Endothelial cell of umbilical vein (primary cell): ENCODE measurements around the gene PSMD13. TPM values are rescaled to one million over a fixed set of nuclear protein-coding genes. Genes with fewer than 3 reads are reported as not detected.

Experiments
- BruUV-seq: library from RNA; stranded (reverse); fragments of 400-500 nt; replicated peaks from 2 replicates; lab custom pipeline; 2021; lab: Mats Ljungman, UMichigan
- CTCF ChIA-PET: fragments of 300-600, 350-600 bp; sonication (Branson Sonifier 250); formaldehyde crosslinking; loops from one replicate; lab custom pipeline; 2021; ENCODE audit warnings: antibody characterized with exemption, inconsistent platforms; lab: Charles Lee
- POLR2A ChIA-PET: fragments of 300-600, 350-600 bp; sonication (Branson Sonifier 250); formaldehyde crosslinking; loops from one replicate; lab custom pipeline; 2021; ENCODE audit warnings: antibody characterized with exemption, inconsistent platforms; lab: Charles Lee
- DNase-seq: peaks from one replicate; pipeline ENCODE4 v3.0.0-alpha.2; 2011; ENCODE audit warnings: low read depth, low spot score
- FAIRE-seq: peaks from 2 replicates; lab custom pipeline; 2011; peaks lifted over from hg19 to GRCh38; lab: Jason Lieb, UNC
- H2AFZ ChIP-seq: 2 replicates; pipeline ENCODE4 v1.6.0; 2012; ENCODE audit warnings: low read depth, low read length, control low read depth, inconsistent platforms
- H3K27ac ChIP-seq: 2 replicates; pipeline ENCODE4 v1.5.1; 2011; ENCODE audit warnings: low read depth, mild to moderate bottlenecking, control low read depth, low read length, moderate library complexity; ENCODE audit not compliant: insufficient read depth
- H3K27me3 ChIP-seq, 2 experiments: 2 replicates each; pipeline versions ENCODE4 v1.6.0 to v1.6.1; 2011; ENCODE audit warnings: low read length in 2 of 2, mixed read lengths in 1 of 2; ENCODE audit not compliant: control insufficient read depth in 2 of 2, insufficient read depth in 2 of 2
- H3K36me3 ChIP-seq, 2 experiments: 2 replicates in 1 of 2; 3 replicates in 1 of 2; pipeline ENCODE4 v1.5.1; 2011; ENCODE audit warnings: low read length in 2 of 2, mild to moderate bottlenecking in 1 of 2, moderate library complexity in 1 of 2; ENCODE audit not compliant: control insufficient read depth in 2 of 2, insufficient read depth in 2 of 2; ENCODE audit errors: extremely low read depth in 1 of 2
- H3K4me1 ChIP-seq: 3 replicates; pipeline ENCODE4 v1.5.1; 2011; ENCODE audit warnings: mild to moderate bottlenecking, low read length; ENCODE audit not compliant: control insufficient read depth, insufficient read depth; ENCODE audit errors: extremely low read depth
- H3K4me2 ChIP-seq: 2 replicates; pipeline ENCODE4 v1.6.1; 2011; ENCODE audit warnings: low read length, control low read depth, mixed read lengths; ENCODE audit not compliant: insufficient read depth
- H3K4me3 ChIP-seq, 3 experiments: fragments of 200-600 bp in 1 of 3; sonication (generic), shearing (Covaris generic) in 1 of 3; replicated peaks in 1 of 3; 2 replicates each; pipeline ENCODE4 v1.5.1; 2011 to 2016; ENCODE audit warnings: control low read depth in 3 of 3, low read length in 3 of 3, mild to moderate bottlenecking in 2 of 3, inconsistent platforms in 1 of 3, low read depth in 1 of 3, moderate library complexity in 1 of 3; ENCODE audit not compliant: insufficient read depth in 1 of 3
- H3K79me2 ChIP-seq: 2 replicates; pipeline ENCODE4 v1.6.0; 2012; ENCODE audit warnings: low read length, inconsistent platforms; ENCODE audit not compliant: control insufficient read depth, insufficient read depth
- H3K9ac ChIP-seq: replicated peaks from 2 replicates; pipeline ENCODE3; 2011; ENCODE audit warnings: low read length, control low read depth; ENCODE audit not compliant: insufficient read depth; ENCODE audit errors: extremely low read depth
- H3K9me1 ChIP-seq: replicated peaks from 3 replicates; pipeline ENCODE4 v1.6.0; 2011; ENCODE audit warnings: mild to moderate bottlenecking, low read length; ENCODE audit not compliant: control insufficient read depth, insufficient read depth; ENCODE audit errors: extremely low read depth
- H3K9me3 ChIP-seq: replicated peaks from 2 replicates; pipeline ENCODE4 v1.5.1; 2012; ENCODE audit warnings: low read length, inconsistent platforms; ENCODE audit not compliant: control insufficient read depth, insufficient read depth
- H4K20me1 ChIP-seq: replicated peaks from 2 replicates; pipeline ENCODE3; 2011; ENCODE audit warnings: mild to moderate bottlenecking, low read length; ENCODE audit not compliant: control insufficient read depth, insufficient read depth; ENCODE audit errors: extremely low read depth
- CTCF ChIP-seq, 2 donors: IDR thresholded peaks; 1 replicate in 1 of 2; 2 replicates in 1 of 2; pipeline ENCODE4 v1.5.1; 2011; ENCODE audit warnings: low read length in 2 of 2, mild to moderate bottlenecking in 2 of 2, moderate library complexity in 2 of 2, control low read depth in 1 of 2, inconsistent platforms in 1 of 2, low read depth in 1 of 2; ENCODE audit not compliant: insufficient read depth in 1 of 2; ENCODE audit errors: extremely low read depth in 1 of 2
- EZH2 ChIP-seq: IDR thresholded peaks from 2 replicates; pipeline ENCODE4 v1.6.1; 2012; ENCODE audit warnings: borderline replicate concordance, low read depth, mild to moderate bottlenecking, moderate library complexity, low read length, inconsistent platforms; ENCODE audit not compliant: severe bottlenecking
- FOS ChIP-seq: IDR thresholded peaks from 2 replicates; pipeline ENCODE4 v1.6.1; 2011; ENCODE audit warnings: mild to moderate bottlenecking, low read length, moderate library complexity, borderline replicate concordance; ENCODE audit not compliant: insufficient read depth
- GATA2 ChIP-seq: IDR thresholded peaks from 2 replicates; pipeline ENCODE4 v1.7.0; 2011; ENCODE audit warnings: low read depth, mild to moderate bottlenecking, moderate library complexity, mixed read lengths, low read length; ENCODE audit not compliant: insufficient read length, insufficient read depth
- JUN ChIP-seq: IDR thresholded peaks from 2 replicates; pipeline ENCODE4 v1.6.1; 2011; ENCODE audit warnings: borderline replicate concordance, low read depth; ENCODE audit not compliant: insufficient read length, insufficient read depth
- MAX ChIP-seq: IDR thresholded peaks from 2 replicates; pipeline ENCODE4 v1.6.1; 2011; ENCODE audit not compliant: insufficient read depth, insufficient read length
- MYC ChIP-seq: IDR thresholded peaks from one replicate; pipeline ENCODE4 v1.6.1; 2011; ENCODE audit warnings: mild to moderate bottlenecking, low read depth, low read length
- POLR2A ChIP-seq: IDR thresholded peaks from 2 replicates; pipeline ENCODE4 v1.6.1; 2012; ENCODE audit warnings: low read depth, mild to moderate bottlenecking, control low read depth, low read length
- POLR2AphosphoS5 ChIP-seq: IDR thresholded peaks from 2 replicates; pipeline ENCODE4 v1.6.1; 2012; ENCODE audit warnings: low read depth, mild to moderate bottlenecking, control low read depth, low read length, moderate library complexity; ENCODE audit not compliant: insufficient read depth
- dilution Hi-C: fragments of 300-500 bp; cut with MboI; formaldehyde crosslinking; loops from one replicate; pipeline ENCODE4 v1.15.0; 2019; ENCODE audit warnings: low sequenced_read_pairs; ENCODE audit not compliant: extremely low pct_ligation_motif_present
- intact Hi-C: fragments of 100-400 bp; cut with micrococcal nuclease; formaldehyde crosslinking; loops from one replicate; pipeline ENCODE4 v1.10.0; 2022
- polyA plus RNA-seq, 4 experiments: library from polyadenylated mRNA; depleted of rRNA in 3 of 4; stranded (reverse) in 3 of 4; unstranded in 1 of 4; fragments of >200 nt; gene quantifications; 2 replicates each; pipeline versions ENCODE4 v1.2.1 to v1.2.3, GENCODE V29; 2011 to 2012; ENCODE audit warnings: missing spikeins in 1 of 4
- total RNA-seq: library from RNA; stranded (reverse); gene quantifications from 2 replicates; pipeline ENCODE4 v1.2.3, GENCODE V29; 2021

Gene PSMD13
- total and polyA plus RNA-seq, 2 donors (not counting 3 experiments of a cell fraction or from before 2014, with no cell fraction given) = 168 to 214 TPM

GRCh38 chr11:223884-224283, 12.9 kb upstream of the PSMD13 start:
- DNase-seq (no peak), FAIRE-seq (no peak)
- POLR2A ChIA-PET = no interaction called here
- Histone ChIP-seq H3K27me3 (no peaks in the 10 kb centered on the region), H3K36me3 (peaks cover 0 to 3% of the 10 kb centered on the region in 2 experiments), H4K20me1 (no peaks in the 10 kb centered on the region), H3K4me2 (no peak overlapping the region), H3K9ac (no peak overlapping the region), H3K27ac (no peak overlapping the region), H3K9me3 (no peaks in the 10 kb centered on the region), H3K79me2 (no peaks in the 10 kb centered on the region), H3K4me3 (no peak overlapping the region), H3K9me1 (no peaks in the 10 kb centered on the region), H2AFZ (no peak overlapping the region), H3K4me1 (no peaks in the 10 kb centered on the region)
- CTCF ChIA-PET = interaction anchor here (1.3 kb wide), 1 partner anchor 8 kb away, joined by 3 read pairs; no protein-coding TSS in a partner anchor
- dilution Hi-C loops = no loop called here
- no TSS peak for BruUV-seq
- no peak for TF ChIP-seq MAX
- TF ChIP-seq JUN = no peak
- TF ChIP-seq MYC = no peak
- TF ChIP-seq FOS = no peak
- no peak for TF ChIP-seq POLR2A
- no peak for TF ChIP-seq POLR2AphosphoS5
- TF ChIP-seq EZH2 = no peak
- no peak for TF ChIP-seq CTCF (IDR thresholded peaks at IDR 0.05; ENCODE audit: extremely low read depth in 1 of 2, insufficient read depth in 1 of 2, low read depth in 1 of 2, low read length in 2 of 2)
- no peak for TF ChIP-seq GATA2
- intact Hi-C loops = no loop called here
